ENCODE measurements around the gene PKDCC.
A peak's percentile ranks its signal among the peaks of the same experiment; 100 is the strongest.

Gene PKDCC

DNA sequence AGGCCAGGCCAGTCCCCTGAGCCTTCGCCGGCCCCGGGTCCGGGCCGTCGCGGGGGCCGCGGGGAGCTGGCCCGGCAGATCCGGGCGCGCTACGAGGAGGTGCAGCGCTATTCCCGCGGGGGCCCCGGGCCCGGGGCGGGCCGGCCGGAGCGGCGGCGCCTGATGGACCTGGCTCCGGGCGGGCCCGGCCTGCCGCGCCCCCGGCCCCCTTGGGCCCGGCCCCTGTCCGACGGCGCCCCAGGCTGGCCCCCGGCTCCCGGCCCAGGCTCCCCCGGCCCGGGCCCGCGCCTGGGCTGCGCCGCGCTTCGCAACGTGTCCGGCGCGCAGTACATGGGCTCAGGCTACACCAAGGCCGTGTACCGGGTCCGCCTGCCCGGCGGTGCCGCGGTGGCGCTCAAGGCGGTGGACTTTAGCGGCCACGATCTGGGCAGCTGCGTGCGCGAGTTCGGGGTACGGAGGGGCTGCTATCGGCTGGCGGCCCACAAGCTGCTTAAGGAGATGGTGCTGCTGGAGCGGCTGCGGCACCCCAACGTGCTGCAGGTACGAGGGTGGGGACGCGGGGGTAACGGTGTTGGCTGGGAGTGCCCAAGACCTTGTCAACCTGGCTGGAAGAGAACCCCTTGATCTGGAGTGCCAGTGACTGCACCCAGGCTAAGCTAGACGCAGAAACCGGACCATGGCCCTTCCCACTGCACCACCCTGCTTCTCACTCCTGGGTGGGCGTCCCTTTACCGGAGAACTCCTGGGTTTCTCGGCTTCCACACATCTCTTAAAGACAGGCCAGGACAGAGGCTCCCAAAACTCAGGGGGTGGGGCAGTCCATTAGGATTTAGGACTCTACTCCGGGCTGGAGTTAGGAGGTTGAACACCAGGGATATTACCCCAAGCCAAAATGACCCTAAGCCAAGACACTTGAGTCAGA, 739 bp downstream of the PKDCC start:
- Histone ChIP-seq H3K23ac (ENCODE audit: low read depth, low read length, poor library complexity) (peak overlapping the region; percentile 87), H3K4me3 (ENCODE audit: low read length in 2 of 2) (peak overlapping the region; percentile 87 to 98), H2BK5ac (ENCODE audit: low read length) (peak overlapping the region; percentile 67), H3K4me2 (ENCODE audit: insufficient read depth, low read length, poor library complexity, severe bottlenecking) (peak overlapping the region; percentile 91), H2AK5ac (ENCODE audit: low read depth, low read length) (peak overlapping the region; percentile 80), H3K9ac (ENCODE audit: low read depth, low read length, poor library complexity) (peak overlapping the region; percentile 100), H3K14ac (ENCODE audit: low read length) (peak overlapping the region; percentile 86), H4K91ac (ENCODE audit: low read depth, low read length, poor library complexity) (no peak overlapping the region), H2BK12ac (ENCODE audit: low read length) (peak overlapping the region; percentile 47), H3K9me3 (replicated peaks in 1 of 2; ENCODE audit: control insufficient read depth in 2 of 2, insufficient read depth in 1 of 2, low read depth in 1 of 2, low read length in 2 of 2) (no peaks in the 10 kb centered on the region), H3K79me1 (ENCODE audit: low read depth, low read length) (peaks cover 2% of the 10 kb centered on the region), H3K27me3 (ENCODE audit: control insufficient read depth in 3 of 3, insufficient read depth in 3 of 3, low read depth in 1 of 3, low read length in 3 of 3) (no peaks in the 10 kb centered on the region), H3K4me1 (ENCODE audit: control insufficient read depth in 2 of 2, insufficient read depth in 1 of 2, low read depth in 1 of 2, low read length in 2 of 2) (peaks cover 39 to 72% of the 10 kb centered on the region in 2 donors), H2AFZ (ENCODE audit: low read length) (peak overlapping the region; percentile 57), H3K18ac (ENCODE audit: low read length) (peak overlapping the region; percentile 97), H3K27ac (replicated peaks; ENCODE audit: low read length) (peak overlapping the region; percentile 30), H4K8ac (ENCODE audit: low read depth, low read length) (no peak overlapping the region), H3K4ac (ENCODE audit: low read length) (no peak overlapping the region), H2BK120ac (ENCODE audit: low read depth, low read length) (no peak overlapping the region), H2BK15ac (ENCODE audit: low read length) (peak overlapping the region; percentile 61), H3K36me3 (replicated peaks in 1 of 2; ENCODE audit: control insufficient read depth in 2 of 2, insufficient read depth in 2 of 2, low read length in 2 of 2) (peaks cover 2 to 10% of the 10 kb centered on the region in 2 donors)
- WGBS, 2 donors (ENCODE audit: extremely low coverage in 2 of 2, insufficient read length in 2 of 2, insufficient replicate concordance in 1 of 2) = no CpG with 5 or more reads among the region's 80 CpGs
- DNase-seq (ENCODE audit: low spot score) = no peak

DNA sequence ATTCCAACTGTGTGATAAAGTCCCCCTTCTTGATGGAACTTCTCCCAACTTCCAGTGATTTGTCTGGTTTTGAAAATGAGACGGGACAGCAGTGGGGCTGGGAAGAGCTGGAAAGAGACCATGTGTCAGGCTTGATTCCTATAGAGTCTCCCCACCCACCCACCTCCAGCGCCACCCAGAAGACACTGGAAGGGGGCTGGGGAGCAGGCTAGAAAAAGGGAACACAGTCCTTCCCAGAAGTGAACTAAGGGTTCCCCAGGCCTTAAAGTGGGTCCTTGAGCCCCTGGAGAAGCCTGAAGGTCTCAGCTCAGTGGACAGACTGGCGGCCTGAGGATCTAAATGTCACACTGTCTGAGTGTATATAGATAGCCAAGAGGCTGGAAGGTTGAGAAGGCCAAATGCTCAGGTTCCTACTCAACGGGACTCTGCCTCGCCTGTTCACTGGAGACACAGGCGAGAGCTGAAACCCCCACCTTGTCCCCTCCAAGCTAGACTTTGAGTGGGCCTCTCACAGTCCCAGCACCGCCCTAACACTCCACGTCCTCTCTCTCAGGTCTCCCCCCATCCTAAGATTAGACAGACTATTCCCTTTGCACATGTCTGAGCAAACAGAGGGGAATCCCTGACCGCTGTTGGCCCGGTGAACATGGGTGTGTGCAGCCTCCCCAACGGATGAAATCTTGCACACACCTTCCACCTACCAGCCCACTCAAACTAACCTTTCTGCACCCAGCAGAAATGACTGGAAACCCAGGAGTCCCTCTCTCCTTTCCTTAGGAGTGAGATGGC, 1.6 kb downstream of the PKDCC start:
- Histone ChIP-seq H3K14ac (ENCODE audit: low read length) (peak overlapping the region; percentile 33), H2BK12ac (ENCODE audit: low read length) (no peak overlapping the region)

DNA sequence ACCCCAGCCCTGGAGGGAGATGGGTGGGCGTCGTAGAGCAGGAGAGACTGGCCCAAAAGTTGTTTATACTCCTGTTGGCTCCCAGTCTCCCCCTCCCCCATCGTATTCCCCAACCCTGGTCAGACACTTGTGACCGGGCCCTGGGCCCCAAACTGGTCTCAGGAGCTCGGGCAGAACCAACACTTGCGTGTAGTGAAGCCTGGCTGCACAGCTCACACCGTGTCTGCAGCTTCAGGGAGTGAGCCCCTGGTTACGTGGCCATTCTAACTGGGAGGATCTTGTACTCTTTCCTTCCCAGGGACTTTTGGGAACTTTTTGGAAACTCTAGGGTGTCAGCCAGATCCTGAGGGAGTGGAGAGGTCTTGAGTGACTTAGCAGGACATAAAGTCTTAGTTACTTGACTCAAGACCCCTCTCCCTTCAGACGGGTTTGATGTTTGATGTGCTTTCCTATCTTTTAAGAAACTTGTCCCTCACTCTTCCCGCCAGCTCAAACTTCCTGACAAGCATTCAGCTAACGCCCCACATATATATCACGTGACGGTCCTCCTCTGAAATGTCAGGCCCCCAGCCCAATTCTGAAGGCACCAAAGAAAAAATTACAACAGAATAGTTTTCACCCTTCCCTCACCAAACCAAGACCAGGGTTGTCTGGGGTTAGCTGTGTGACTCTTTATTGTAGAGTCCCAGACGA, 2.3 kb downstream of the PKDCC start:
- no peak for DNase-seq (ENCODE audit: low spot score)
- WGBS, 2 donors (ENCODE audit: extremely low coverage in 2 of 2, insufficient read length in 2 of 2, insufficient replicate concordance in 1 of 2) = no CpG with 5 or more reads among the region's 14 CpGs
- Histone ChIP-seq H3K18ac (ENCODE audit: low read length) (peak overlapping the region; percentile 71), H3K27ac (replicated peaks; ENCODE audit: low read length) (peak overlapping the region; percentile 63), H2BK12ac (ENCODE audit: low read length) (no peak overlapping the region), H3K14ac (ENCODE audit: low read length) (peak overlapping the region; percentile 33), H3K79me1 (ENCODE audit: low read depth, low read length) (peaks cover 7% of the 10 kb centered on the region), H3K9ac (ENCODE audit: low read depth, low read length, poor library complexity) (peak overlapping the region; percentile 83), H3K4ac (ENCODE audit: low read length) (no peak overlapping the region), H2BK5ac (ENCODE audit: low read length) (peak overlapping the region; percentile 33), H2AK5ac (ENCODE audit: low read depth, low read length) (no peak overlapping the region), H4K91ac (ENCODE audit: low read depth, low read length, poor library complexity) (no peak overlapping the region), H4K8ac (ENCODE audit: low read depth, low read length) (no peak overlapping the region), H3K27me3 (ENCODE audit: control insufficient read depth in 3 of 3, insufficient read depth in 3 of 3, low read depth in 1 of 3, low read length in 3 of 3) (no peaks in the 10 kb centered on the region), H2AFZ (ENCODE audit: low read length) (no peak overlapping the region), H3K4me1 (ENCODE audit: control insufficient read depth in 2 of 2, insufficient read depth in 1 of 2, low read depth in 1 of 2, low read length in 2 of 2) (peaks cover 43 to 76% of the 10 kb centered on the region in 2 donors), H3K4me2 (ENCODE audit: insufficient read depth, low read length, poor library complexity, severe bottlenecking) (peak overlapping the region; percentile 91), H3K9me3 (replicated peaks in 1 of 2; ENCODE audit: control insufficient read depth in 2 of 2, insufficient read depth in 1 of 2, low read depth in 1 of 2, low read length in 2 of 2) (no peaks in the 10 kb centered on the region), H2BK15ac (ENCODE audit: low read length) (no peak overlapping the region), H3K36me3 (replicated peaks in 1 of 2; ENCODE audit: control insufficient read depth in 2 of 2, insufficient read depth in 2 of 2, low read length in 2 of 2) (peaks cover 18 to 26% of the 10 kb centered on the region in 2 donors), H2BK120ac (ENCODE audit: low read depth, low read length) (no peak overlapping the region), H3K4me3 (ENCODE audit: low read length in 2 of 2) (peak overlapping the region; percentile 87 to 98), H3K23ac (ENCODE audit: low read depth, low read length, poor library complexity) (no peak overlapping the region)

More for the DNA sequence above, 1.6 kb downstream of the PKDCC start:
- H3K4me3 ChIP-seq (ENCODE audit: low read length in 2 of 2) = peak overlapping the region; percentile 87 to 98
- H3K27me3 ChIP-seq (ENCODE audit: control insufficient read depth in 3 of 3, insufficient read depth in 3 of 3, low read depth in 1 of 3, low read length in 3 of 3) = no peaks in the 10 kb centered on the region
- H3K4ac ChIP-seq (ENCODE audit: low read length) = no peak overlapping the region
- H2AK5ac ChIP-seq (ENCODE audit: low read depth, low read length) = no peak overlapping the region
- H3K36me3 ChIP-seq (replicated peaks in 1 of 2; ENCODE audit: control insufficient read depth in 2 of 2, insufficient read depth in 2 of 2, low read length in 2 of 2) = peaks cover 11 to 19% of the 10 kb centered on the region in 2 donors
- peaks cover 3% of the 10 kb centered on the region for H3K79me1 ChIP-seq (ENCODE audit: low read depth, low read length)
- peak overlapping the region; percentile 83 for H3K9ac ChIP-seq (ENCODE audit: low read depth, low read length, poor library complexity)
- peak overlapping the region; percentile 33 for H2BK5ac ChIP-seq (ENCODE audit: low read length)
- no peak overlapping the region for H4K91ac ChIP-seq (ENCODE audit: low read depth, low read length, poor library complexity)
- H3K4me1 ChIP-seq (ENCODE audit: control insufficient read depth in 2 of 2, insufficient read depth in 1 of 2, low read depth in 1 of 2, low read length in 2 of 2) = peaks cover 44 to 79% of the 10 kb centered on the region in 2 donors
- no peaks in the 10 kb centered on the region for H3K9me3 ChIP-seq (replicated peaks in 1 of 2; ENCODE audit: control insufficient read depth in 2 of 2, insufficient read depth in 1 of 2, low read depth in 1 of 2, low read length in 2 of 2)
- peak overlapping the region; percentile 63 for H3K27ac ChIP-seq (replicated peaks; ENCODE audit: low read length)
- H3K4me2 ChIP-seq (ENCODE audit: insufficient read depth, low read length, poor library complexity, severe bottlenecking) = peak overlapping the region; percentile 91
- H2BK15ac ChIP-seq (ENCODE audit: low read length) = no peak overlapping the region
- peak overlapping the region; percentile 71 for H3K18ac ChIP-seq (ENCODE audit: low read length)
- H2BK120ac ChIP-seq (ENCODE audit: low read depth, low read length) = no peak overlapping the region
- no peak overlapping the region for H4K8ac ChIP-seq (ENCODE audit: low read depth, low read length)
- DNase-seq (ENCODE audit: low spot score) = no peak
- no peak overlapping the region for H2AFZ ChIP-seq (ENCODE audit: low read length)
- peak overlapping the region; percentile 5 for H3K23ac ChIP-seq (ENCODE audit: low read depth, low read length, poor library complexity)
- no CpG with 5 or more reads among the region's 11 CpGs for WGBS, 2 donors (ENCODE audit: extremely low coverage in 2 of 2, insufficient read length in 2 of 2, insufficient replicate concordance in 1 of 2)

Data from neuronal stem cell (in vitro differentiated cells).